C4-2B (cell line): ENCODE results near the gene CACNA2D3.
"Not testable (repeated sequence)": the region's sequence is repeated elsewhere in the genome, so short reads cannot be mapped to it uniquely, and the experiment has no call there.

ENCODE experiments used
- H3K27ac ChIP-seq: fragments of 450-650 bp; 2 replicates; pipeline ENCODE4 v1.5.1; 2017
- CTCF ChIP-seq: fragments of 450-650 bp; conservative IDR thresholded peaks from 2 replicates; pipeline ENCODE4 v1.5.1; 2017; ENCODE audit warnings: mild to moderate bottlenecking
- ZFX ChIP-seq: fragments of 450-650 bp; IDR thresholded peaks from 2 replicates; pipeline ENCODE4 v1.6.1; 2017

The CACNA2D3 gene

GRCh38 chr3:54631516-54632325 lies 509.4 kb downstream of the CACNA2D3 start:
- no peak overlapping the region for H3K27ac ChIP-seq
- no peak for TF ChIP-seq CTCF
- TF ChIP-seq ZFX: no peak

- H3K27ac ChIP-seq: no peak overlapping the region
- TF ChIP-seq ZFX (no peak), CTCF (no peak)
Observed at GRCh38 chr3:54632326-54632665, 509.9 kb downstream of the CACNA2D3 start.

- no peak overlapping the region for H3K27ac ChIP-seq
- TF ChIP-seq CTCF (no peak), ZFX (no peak)
Observed at GRCh38 chr3:54632834-54633233, 510.5 kb downstream of the CACNA2D3 start.

- no peak overlapping the region for H3K27ac ChIP-seq
- TF ChIP-seq CTCF (no peak), ZFX (no peak)
Observed at GRCh38 chr3:54633444-54634121, 511.2 kb downstream of the CACNA2D3 start.

- TF ChIP-seq CTCF: no peak
- TF ChIP-seq ZFX: no peak
- no peak overlapping the region for H3K27ac ChIP-seq
Observed at GRCh38 chr3:54634122-54634469, 511.7 kb downstream of the CACNA2D3 start.

GRCh38 chr3:54639790-54640372 lies 517.5 kb downstream of the CACNA2D3 start:
- H3K27ac ChIP-seq: not testable (repeated sequence)

GRCh38 chr3:54641226-54642014 lies 519.1 kb downstream of the CACNA2D3 start:
- TF ChIP-seq CTCF (no peak), ZFX (no peak)
- H3K27ac ChIP-seq: no peak overlapping the region
